Measurements from ENCODE around the gene RCHY1.

GRCh38 chr4:75457365-75457764, 56.8 kb downstream of the RCHY1 start:
- no peak for TF ChIP-seq POLR2AphosphoS5 (IDR thresholded peaks at IDR 0.05)
- TF ChIP-seq POLR2A (IDR thresholded peaks at IDR 0.05): no peak
- TF ChIP-seq CTCF (IDR thresholded peaks at IDR 0.05): no peak
